SJSA1 (cell line): Measurements from ENCODE around the gene ZFP30. TPM values are rescaled to one million over a fixed set of nuclear protein-coding genes. Genes with fewer than 3 reads are reported as not detected.
"Not testable (repeated sequence)": the region's sequence is repeated elsewhere in the genome, so short reads cannot be mapped to it uniquely, and the experiment has no call there.

Experiments used
- DNase-seq, 2 experiments: peaks; one replicate each; pipeline ENCODE4 v3.0.0-alpha.2; 2015 to 2020; ENCODE audit warnings: low spot score in 2 of 2, low read depth in 1 of 2
- H3K27ac ChIP-seq: fragments of 250-450 bp; sonication (Bioruptor Pico); 2 replicates; pipeline ENCODE4 v1.5.1; 2020; ENCODE audit warnings: mild to moderate bottlenecking, moderate library complexity
- H3K27me3 ChIP-seq: fragments of 250-450 bp; sonication (Bioruptor Pico); replicated peaks from 2 replicates; pipeline ENCODE4 v1.5.1; 2020; ENCODE audit warnings: mild to moderate bottlenecking, moderate library complexity
- H3K36me3 ChIP-seq: fragments of 250-450 bp; sonication (Bioruptor Pico); 2 replicates; pipeline ENCODE4 v1.5.1; 2020; ENCODE audit warnings: mild to moderate bottlenecking
- H3K4me1 ChIP-seq: fragments of 250-450 bp; sonication (Bioruptor Pico); replicated peaks from 2 replicates; pipeline ENCODE4 v1.6.1; 2021; ENCODE audit warnings: mild to moderate bottlenecking
- H3K4me3 ChIP-seq: fragments of 250-450 bp; sonication (Bioruptor Pico); 2 replicates; pipeline ENCODE4 v1.5.1; 2020; ENCODE audit warnings: mild to moderate bottlenecking
- H3K9me3 ChIP-seq: fragments of 250-450 bp; sonication (Bioruptor Pico); replicated peaks from 2 replicates; pipeline ENCODE4 v1.5.1; 2020; ENCODE audit warnings: mild to moderate bottlenecking
- total RNA-seq: library from RNA; depleted of rRNA; stranded (reverse); fragments of >200 nt; shearing (Covaris generic); gene quantifications from 2 replicates; pipeline ENCODE4 v1.2.3, GENCODE V29; 2014; rRNA removed

The ZFP30 gene
- total RNA-seq = 8.7 and 12.3 TPM in 2 replicates

GRCh38 chr19:37655301-37655688 is at the start of gene ZFP30:
Gene ZFP30 (minus strand): TSS chr19:37655465. CDS start chr19:37647822, 7,643 bp downstream.
- peak within 1 kb of the TSS; percentile 58 for H3K4me3 ChIP-seq
- H3K4me1 ChIP-seq = peaks cover 17% of the 10 kb centered on the region
- 0 out of 2 replicates have a peak, but pooled peaks cover 2% of the 10 kb centered on the region for H3K27me3 ChIP-seq
- DNase-seq = peak; percentile 81 to 82
- peak within 1 kb of the TSS; percentile 43 for H3K27ac ChIP-seq
- 0 out of 2 replicates have a peak, but pooled peaks cover 2% of the 10 kb centered on the region for H3K9me3 ChIP-seq
- H3K36me3 ChIP-seq = 0 out of 2 replicates have a peak, but pooled peaks cover 8% of the 10 kb centered on the region

GRCh38 chr19:37699057-37699456 is 43.8 kb upstream of the ZFP30 start:
- Histone ChIP-seq H3K4me1 (no peaks in the 10 kb centered on the region), H3K9me3 (peaks cover 12% of the 10 kb centered on the region; the same call in 1 of the 2 replicates), H3K4me3 (no peak overlapping the region), H3K27me3 (no peaks in the 10 kb centered on the region), H3K36me3 (no peaks in the 10 kb centered on the region), H3K27ac (no peak overlapping the region)
- DNase-seq = no peak

DNA sequence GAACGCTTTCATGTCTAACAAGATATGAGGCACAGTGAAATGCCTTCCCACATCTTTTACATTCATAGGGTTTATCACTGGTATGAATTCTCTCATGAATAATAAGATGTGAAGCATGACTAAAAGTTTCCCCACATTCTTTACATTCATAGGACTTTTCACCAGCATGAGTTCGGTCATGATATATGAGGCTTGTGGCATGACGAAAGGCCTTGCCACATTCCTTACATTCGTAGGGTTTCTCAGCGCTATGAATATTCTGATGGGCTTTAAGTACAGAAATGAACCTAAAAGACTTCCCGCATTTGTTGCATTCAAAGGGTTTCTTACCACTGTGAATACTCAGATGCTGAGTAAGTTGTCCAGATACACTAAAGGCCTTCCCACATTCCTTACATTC is 43.0 kb upstream of the ZFP30 start:
- Histone ChIP-seq H3K4me3 (no peak overlapping the region), H3K36me3 (no peaks in the 10 kb centered on the region), H3K27ac (no peak overlapping the region), H3K27me3 (no peaks in the 10 kb centered on the region), H3K4me1 (no peaks in the 10 kb centered on the region), H3K9me3 (peaks cover 12% of the 10 kb centered on the region)
- DNase-seq = no peak

DNA sequence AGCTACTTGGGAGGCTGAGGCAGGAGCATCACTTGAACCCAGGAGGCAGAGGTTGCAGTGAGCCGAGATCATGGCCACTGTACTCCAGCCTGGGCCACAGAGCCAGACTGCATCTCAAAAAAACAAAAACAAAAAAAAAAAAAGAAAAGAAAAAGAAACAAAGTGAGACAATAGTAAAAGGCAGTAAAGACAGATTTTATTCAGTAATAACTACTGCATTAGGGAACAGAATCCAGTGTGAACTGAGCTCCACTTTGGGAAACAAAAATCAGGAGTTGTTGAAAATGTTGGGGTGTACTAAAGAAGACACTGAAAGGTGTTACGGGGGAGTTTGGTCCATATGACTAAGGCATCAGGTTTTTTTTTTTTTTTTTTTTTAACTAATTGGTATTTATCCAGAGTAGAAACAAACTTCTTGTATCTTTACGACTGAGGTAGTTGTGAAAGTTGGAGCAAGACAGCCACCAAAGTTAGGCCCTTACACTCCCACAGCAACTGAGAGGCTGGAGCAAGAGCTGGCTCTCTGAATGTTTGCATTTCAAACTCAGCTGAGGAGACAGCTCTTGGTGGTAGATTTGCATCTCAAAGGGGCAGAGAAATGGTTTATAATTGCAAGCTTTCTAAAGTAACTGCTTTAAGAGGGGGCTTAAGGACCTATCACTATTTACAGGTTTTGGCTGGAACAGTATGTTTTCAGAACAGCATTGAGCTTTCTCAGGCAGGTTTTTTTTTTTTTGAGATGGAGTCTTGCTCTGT is 40.1 kb upstream of the ZFP30 start:
- Histone ChIP-seq H3K27ac (no peak overlapping the region), H3K9me3 (peaks cover 20% of the 10 kb centered on the region), H3K4me3 (no peak overlapping the region), H3K4me1 (no peaks in the 10 kb centered on the region), H3K27me3 (no peaks in the 10 kb centered on the region), H3K36me3 (no peaks in the 10 kb centered on the region)
- no peak for DNase-seq

DNA sequence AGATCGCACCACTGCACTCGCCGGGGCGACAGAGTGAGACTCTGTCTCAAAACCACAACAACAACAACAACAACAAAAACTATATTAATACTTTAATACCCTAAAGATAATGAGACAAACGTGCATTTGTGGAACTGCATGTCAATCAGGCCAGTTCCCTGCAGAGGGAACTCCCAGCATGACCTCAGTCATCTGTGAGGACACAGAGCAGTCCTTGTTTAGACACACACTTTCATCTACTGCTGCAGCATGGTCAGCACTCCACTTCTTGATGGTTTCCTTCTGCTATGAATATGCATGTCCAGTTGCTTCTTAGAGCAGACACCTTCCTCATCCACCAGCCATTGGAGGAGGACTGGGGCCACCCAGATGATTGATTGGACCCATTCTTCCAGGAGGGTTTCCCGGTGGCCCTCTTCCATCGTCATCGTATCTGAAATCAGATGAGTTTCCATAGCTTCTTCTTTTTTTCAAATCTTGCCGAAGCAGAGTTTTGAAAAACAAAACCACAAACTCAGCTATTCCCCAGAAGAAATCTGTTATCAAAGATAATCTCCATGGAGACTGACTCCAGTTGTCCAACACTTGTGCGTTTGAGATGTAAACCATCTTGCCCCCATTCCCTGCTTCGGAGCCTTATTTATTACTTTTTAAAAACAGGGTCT is 37.8 kb upstream of the ZFP30 start:
- no peak overlapping the region for H3K27ac ChIP-seq
- no peak overlapping the region for H3K4me3 ChIP-seq
- H3K4me1 ChIP-seq = no peaks in the 10 kb centered on the region
- no peaks in the 10 kb centered on the region for H3K27me3 ChIP-seq
- peaks cover 17% of the 10 kb centered on the region for H3K9me3 ChIP-seq
- no peak for DNase-seq
- no peaks in the 10 kb centered on the region for H3K36me3 ChIP-seq

DNA sequence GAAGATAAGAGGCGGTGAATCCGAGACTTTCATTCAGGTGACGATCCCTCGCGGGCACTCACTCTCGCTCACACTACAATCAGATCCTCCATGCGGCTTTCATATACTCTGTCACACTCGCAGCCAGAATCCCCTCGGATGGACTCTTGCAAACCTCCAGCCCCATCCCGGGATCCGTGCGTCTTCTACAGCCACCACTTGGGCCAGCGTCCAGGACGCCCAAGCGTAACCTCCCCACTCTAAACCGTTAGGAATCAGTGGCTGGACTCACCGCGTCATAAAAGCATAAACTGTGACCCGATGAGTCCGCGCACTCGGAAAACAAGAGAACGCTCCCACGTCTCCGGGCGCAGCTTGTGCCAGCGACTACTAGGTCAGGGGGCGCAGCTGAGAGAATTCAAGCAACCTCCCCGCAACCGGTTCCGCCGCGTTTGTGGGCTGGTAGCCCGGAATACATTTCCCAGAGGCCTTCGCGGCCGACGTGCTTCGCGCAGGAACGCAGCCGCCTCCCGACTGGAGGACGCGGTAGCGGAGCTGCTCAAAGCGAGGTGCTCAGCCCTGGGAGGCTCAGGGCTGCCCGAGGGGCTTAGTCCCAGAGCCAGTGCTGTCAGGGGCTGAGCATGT is 36.7 kb upstream of the ZFP30 start:
- DNase-seq = no peak
- H3K4me3 ChIP-seq = no peak overlapping the region
- H3K9me3 ChIP-seq = peaks cover 14% of the 10 kb centered on the region
- H3K27ac ChIP-seq = no peak overlapping the region
- no peaks in the 10 kb centered on the region for H3K27me3 ChIP-seq
- no peaks in the 10 kb centered on the region for H3K36me3 ChIP-seq
- H3K4me1 ChIP-seq = no peaks in the 10 kb centered on the region

DNA sequence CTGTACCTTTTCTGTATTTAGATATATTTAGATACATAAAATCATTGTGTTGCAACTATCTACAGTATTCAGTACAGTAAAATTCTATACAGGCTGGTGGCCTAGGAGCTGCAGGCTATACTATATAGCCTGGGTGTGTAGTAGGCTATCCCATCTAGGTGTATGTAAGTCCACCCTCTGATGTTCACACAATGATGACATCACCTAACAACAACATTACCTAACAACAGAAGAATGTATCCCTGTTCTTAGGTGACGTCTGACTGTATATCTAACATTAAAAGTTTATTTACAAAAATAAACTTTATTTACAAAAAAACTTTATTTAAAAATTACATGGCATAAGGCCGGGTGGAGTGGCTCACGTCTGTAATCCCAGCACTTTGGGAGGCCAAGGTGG is 28.3 kb upstream of the ZFP30 start:
- H3K36me3 ChIP-seq = no peaks in the 10 kb centered on the region
- no peak overlapping the region for H3K27ac ChIP-seq
- H3K4me1 ChIP-seq = no peaks in the 10 kb centered on the region
- DNase-seq = no peak
- no peaks in the 10 kb centered on the region; the same call in 1 of the 2 replicates for H3K9me3 ChIP-seq
- H3K27me3 ChIP-seq = no peaks in the 10 kb centered on the region
- no peak overlapping the region for H3K4me3 ChIP-seq

DNA sequence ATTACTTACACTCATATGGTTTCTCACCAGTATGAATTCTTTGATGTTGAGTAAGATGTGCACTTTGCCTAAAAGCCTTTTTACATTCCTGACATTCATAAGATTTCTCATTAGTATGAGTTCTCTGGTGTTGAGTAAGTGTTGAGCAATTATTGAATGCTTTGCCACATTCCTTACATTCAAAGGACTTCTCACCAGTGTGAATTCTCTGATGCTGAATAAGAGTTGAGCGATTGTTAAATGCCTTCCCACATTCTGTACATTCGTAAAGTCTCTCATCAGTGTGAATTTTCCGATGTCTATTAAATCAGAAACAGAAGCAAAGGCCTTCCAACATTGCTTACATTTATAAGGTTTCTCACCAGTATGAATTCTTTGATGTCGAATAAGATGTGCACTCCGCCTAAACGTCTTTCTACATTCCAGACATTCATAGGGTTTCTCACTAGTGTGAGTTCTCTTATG is 14.2 kb upstream of the ZFP30 start:
- Histone ChIP-seq H3K4me3 (no peak overlapping the region), H3K36me3 (no peaks in the 10 kb centered on the region), H3K27ac (no peak overlapping the region), H3K4me1 (no peaks in the 10 kb centered on the region), H3K27me3 (no peaks in the 10 kb centered on the region), H3K9me3 (peaks cover 8% of the 10 kb centered on the region)
- no peak for DNase-seq

DNA sequence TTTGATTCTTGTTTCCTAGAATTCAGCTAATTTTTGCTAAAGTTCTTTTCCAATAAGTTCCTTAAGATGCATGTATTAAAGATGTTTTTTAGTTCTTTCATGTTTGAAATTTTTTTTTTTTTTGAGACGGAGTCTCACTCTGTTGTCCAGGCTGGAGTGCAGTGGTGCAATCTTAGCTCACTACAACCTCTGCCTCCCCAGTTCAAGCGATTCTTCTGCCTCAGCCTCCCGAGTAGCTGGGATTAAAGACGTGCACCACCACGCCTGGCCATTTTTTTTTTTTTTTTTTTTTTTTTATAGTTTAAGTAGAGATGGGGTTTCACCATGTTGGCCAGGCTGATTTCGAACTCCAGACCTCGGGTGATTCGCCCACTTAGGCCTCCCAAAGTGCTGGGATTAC is 1.9 kb upstream of the ZFP30 start:
- DNase-seq, H3K36me3 ChIP-seq, H3K27ac ChIP-seq, H3K9me3 ChIP-seq, H3K4me3 ChIP-seq, H3K27me3 ChIP-seq: not testable (repeated sequence)
- peaks cover 17% of the 10 kb centered on the region for H3K4me1 ChIP-seq

- DNase-seq = peak; percentile 79 to 89
- H3K27ac ChIP-seq = peak overlapping the region; percentile 43
These were observed 565 bp upstream of the ZFP30 start for GRCh38 chr19:37655689-37656371.

GRCh38 chr19:37654629-37655300 is 500 bp downstream of the ZFP30 start:
- 0 out of 2 replicates have a peak, but pooled peaks cover 2% of the 10 kb centered on the region for H3K9me3 ChIP-seq
- peak; percentile 49 to 72 for DNase-seq
- H3K4me1 ChIP-seq = peaks cover 17% of the 10 kb centered on the region
- 0 out of 2 replicates have a peak, but pooled peaks cover 2% of the 10 kb centered on the region for H3K27me3 ChIP-seq
- peak overlapping the region; percentile 58 for H3K4me3 ChIP-seq
- H3K36me3 ChIP-seq = 0 out of 2 replicates have a peak, but pooled peaks cover 8% of the 10 kb centered on the region
- H3K27ac ChIP-seq = peak overlapping the region; percentile 43

More at GRCh38 chr19:37655689-37656371, 565 bp upstream of the ZFP30 start:
- H3K9me3 ChIP-seq = 0 out of 2 replicates have a peak, but pooled peaks cover 1% of the 10 kb centered on the region
- peaks cover 17% of the 10 kb centered on the region for H3K4me1 ChIP-seq
- H3K4me3 ChIP-seq = peak overlapping the region; percentile 58
- H3K36me3 ChIP-seq = 0 out of 2 replicates have a peak, but pooled peaks cover 7% of the 10 kb centered on the region
- 0 out of 2 replicates have a peak, but pooled peaks cover 2% of the 10 kb centered on the region for H3K27me3 ChIP-seq

DNA sequence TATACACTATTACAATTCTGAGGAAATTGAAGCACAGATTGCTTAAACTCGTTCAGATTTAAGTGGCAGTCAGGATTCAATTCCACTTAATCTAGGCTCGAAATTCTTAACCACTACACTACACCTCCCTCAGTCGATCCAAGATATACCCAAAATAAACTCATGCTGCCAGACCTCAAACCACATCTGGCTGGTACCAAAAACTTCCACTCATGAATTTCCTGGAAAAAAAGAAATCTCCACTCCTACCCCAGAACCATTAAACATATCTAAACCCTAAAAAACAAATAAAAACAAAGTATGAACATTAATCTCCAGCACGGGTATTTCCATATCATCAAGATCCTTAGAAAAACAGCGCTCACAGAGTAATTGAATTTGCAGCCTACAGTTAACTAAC is 1.1 kb downstream of the ZFP30 start:
- Histone ChIP-seq H3K4me3 (peak overlapping the region; percentile 58), H3K9me3 (0 out of 2 replicates have a peak, but pooled peaks cover 2% of the 10 kb centered on the region), H3K27me3 (0 out of 2 replicates have a peak, but pooled peaks cover 2% of the 10 kb centered on the region), H3K27ac (0 out of 2 replicates have a peak overlapping the region, but pooled peaks have one; percentile 43), H3K4me1 (peaks cover 17% of the 10 kb centered on the region), H3K36me3 (0 out of 2 replicates have a peak, but pooled peaks cover 8% of the 10 kb centered on the region)
- DNase-seq = no peak
